NCI-H2107 (cell line): ENCODE data around the gene MYO3B.
"Not testable (repeated sequence)": the region's sequence is repeated elsewhere in the genome, so short reads cannot be mapped to it uniquely, and the experiment has no call there.

Experiments used
- DNase-seq: peaks from one replicate; lab custom pipeline; 2025; lab: John Stamatoyannopoulos, UW

The MYO3B gene

GRCh38 chr2:170263728-170264521 is 86.0 kb downstream of the MYO3B start:
- not testable (repeated sequence) for DNase-seq

- DNase-seq: no peak
Measured at GRCh38 chr2:170264522-170264860, 86.5 kb downstream of the MYO3B start.

GRCh38 chr2:170264865-170265264 is 86.9 kb downstream of the MYO3B start:
- DNase-seq: no peak

- DNase-seq: no peak
Measured at GRCh38 chr2:170265321-170265720, 87.4 kb downstream of the MYO3B start.

GRCh38 chr2:170266358-170266757 is 88.4 kb downstream of the MYO3B start:
- no peak for DNase-seq

- no peak for DNase-seq
Measured at GRCh38 chr2:170267071-170267470, 89.1 kb downstream of the MYO3B start.

GRCh38 chr2:170270278-170270864 is 92.4 kb downstream of the MYO3B start:
- no peak for DNase-seq

- peak; percentile 16 for DNase-seq
Measured at GRCh38 chr2:170271340-170271739, 93.4 kb downstream of the MYO3B start.

GRCh38 chr2:170276056-170276455 is 98.1 kb downstream of the MYO3B start:
- DNase-seq: no peak

- no peak for DNase-seq
Measured at GRCh38 chr2:170276925-170277629, 99.1 kb downstream of the MYO3B start.

- DNase-seq: no peak
Measured at GRCh38 chr2:170277951-170278350, 100.0 kb downstream of the MYO3B start.

- not testable (repeated sequence) for DNase-seq
Measured at GRCh38 chr2:170279615-170280014, 101.7 kb downstream of the MYO3B start.

- no peak for DNase-seq
Measured at GRCh38 chr2:170282851-170283250, 104.9 kb downstream of the MYO3B start.

- DNase-seq: no peak
Measured at GRCh38 chr2:170284205-170284604, 106.3 kb downstream of the MYO3B start.

- no peak for DNase-seq
Measured at GRCh38 chr2:170288859-170289258, 110.9 kb downstream of the MYO3B start.

- DNase-seq: no peak
Measured at GRCh38 chr2:170291474-170291873, 113.5 kb downstream of the MYO3B start.

GRCh38 chr2:170292415-170292814 is 114.5 kb downstream of the MYO3B start:
- no peak for DNase-seq

- no peak for DNase-seq
Measured at GRCh38 chr2:170297496-170297895, 119.5 kb downstream of the MYO3B start.

GRCh38 chr2:170298115-170298514 is 120.2 kb downstream of the MYO3B start:
- no peak for DNase-seq

GRCh38 chr2:170298861-170299429 is 121.0 kb downstream of the MYO3B start:
- no peak for DNase-seq

- no peak for DNase-seq
Measured at GRCh38 chr2:170300993-170301392, 123.0 kb downstream of the MYO3B start.

GRCh38 chr2:170301626-170302025 is 123.7 kb downstream of the MYO3B start:
- DNase-seq: no peak

- DNase-seq: no peak
Measured at GRCh38 chr2:170305711-170306110, 127.8 kb downstream of the MYO3B start.
